Neural cell (in vitro differentiated cells): ENCODE results near the gene TUBB4B.

Source experiments
- CTCF ChIP-seq: fragments of 450-650 bp; IDR thresholded peaks from 2 replicates; pipeline ENCODE4 v1.5.1; 2014; ENCODE audit warnings: antibody characterized with exemption, mild to moderate bottlenecking, moderate library complexity; ENCODE audit not compliant: poor library complexity, severe bottlenecking
- EP300 ChIP-seq: fragments of 450-650 bp; conservative IDR thresholded peaks from 2 replicates; pipeline ENCODE4 v1.6.1; 2014; ENCODE audit warnings: antibody characterized with exemption, mild to moderate bottlenecking, moderate library complexity; ENCODE audit not compliant: poor library complexity, severe bottlenecking
- EZH2 ChIP-seq: fragments of 200-600, 300-800 bp; shearing (Covaris generic), sonication (generic); IDR thresholded peaks from 2 replicates; pipeline ENCODE4 v1.6.1; 2014; ENCODE audit warnings: antibody characterized with exemption, low read length, borderline replicate concordance, mild to moderate bottlenecking; ENCODE audit not compliant: insufficient read depth, poor library complexity, severe bottlenecking
- MXI1 ChIP-seq: fragments of 450-650 bp; conservative IDR thresholded peaks from 2 replicates; pipeline ENCODE4 v1.6.1; 2014; ENCODE audit warnings: antibody characterized with exemption, mild to moderate bottlenecking; ENCODE audit not compliant: poor library complexity, severe bottlenecking
- POLR2AphosphoS5 ChIP-seq: IDR thresholded peaks from 2 replicates; pipeline ENCODE4 v1.6.1; 2012
- RAD21 ChIP-seq: fragments of 450-650 bp; conservative IDR thresholded peaks from 2 replicates; pipeline ENCODE4 v1.6.1; 2014; ENCODE audit warnings: antibody characterized with exemption, mild to moderate bottlenecking, moderate library complexity
- REST ChIP-seq: IDR thresholded peaks from 2 replicates; pipeline ENCODE4 v1.6.1; 2012; ENCODE audit warnings: borderline replicate concordance
- SMC3 ChIP-seq: fragments of 450-650 bp; conservative IDR thresholded peaks from 2 replicates; pipeline ENCODE4 v1.6.1; 2014; ENCODE audit warnings: antibody characterized with exemption, mild to moderate bottlenecking, moderate library complexity; ENCODE audit not compliant: poor library complexity
- TAF1 ChIP-seq: IDR thresholded peaks from 2 replicates; pipeline ENCODE4 v1.6.1; 2012; ENCODE audit warnings: low read depth

GRCh38 chr9:137192859-137193258 is 48.2 kb upstream of the TUBB4B start:
- TF ChIP-seq RAD21, result no peak
- TF ChIP-seq CTCF, result no peak
- no peak for TF ChIP-seq TAF1
- no peak for TF ChIP-seq MXI1
- TF ChIP-seq POLR2AphosphoS5, result no peak
- TF ChIP-seq EZH2, result no peak
- TF ChIP-seq EP300, result no peak
- TF ChIP-seq SMC3, result no peak
- TF ChIP-seq REST, result no peak
